Measurements from ENCODE around the gene ALG12. TPM values are rescaled to one million over a fixed set of nuclear protein-coding genes. Genes with fewer than 3 reads are reported as not detected.
A peak's percentile ranks its signal among the peaks of the same experiment; 100 is the strongest.

ALG12 gene
- total RNA-seq, 1 donor from 2014 or later, result 23.2 TPM

- no peak for DNase-seq (ENCODE audit: low spot score)
- peaks cover 7% of the 10 kb centered on the region for H3K4me1 Mint-ChIP-seq (ENCODE audit: unreplicated experiment)
- H3K27ac Mint-ChIP-seq (ENCODE audit: unreplicated experiment), result no peak overlapping the region
- H3K36me3 Mint-ChIP-seq (ENCODE audit: low read depth, unreplicated experiment), result peaks cover 36% of the 10 kb centered on the region
- H3K4me3 Mint-ChIP-seq (ENCODE audit: unreplicated experiment), result no peak overlapping the region
- H3K9me3 Mint-ChIP-seq (ENCODE audit: unreplicated experiment), result no peaks in the 10 kb centered on the region
- peaks cover 4% of the 10 kb centered on the region for H3K27me3 Mint-ChIP-seq (ENCODE audit: unreplicated experiment)
- TF ChIP-seq, protein P1, sequence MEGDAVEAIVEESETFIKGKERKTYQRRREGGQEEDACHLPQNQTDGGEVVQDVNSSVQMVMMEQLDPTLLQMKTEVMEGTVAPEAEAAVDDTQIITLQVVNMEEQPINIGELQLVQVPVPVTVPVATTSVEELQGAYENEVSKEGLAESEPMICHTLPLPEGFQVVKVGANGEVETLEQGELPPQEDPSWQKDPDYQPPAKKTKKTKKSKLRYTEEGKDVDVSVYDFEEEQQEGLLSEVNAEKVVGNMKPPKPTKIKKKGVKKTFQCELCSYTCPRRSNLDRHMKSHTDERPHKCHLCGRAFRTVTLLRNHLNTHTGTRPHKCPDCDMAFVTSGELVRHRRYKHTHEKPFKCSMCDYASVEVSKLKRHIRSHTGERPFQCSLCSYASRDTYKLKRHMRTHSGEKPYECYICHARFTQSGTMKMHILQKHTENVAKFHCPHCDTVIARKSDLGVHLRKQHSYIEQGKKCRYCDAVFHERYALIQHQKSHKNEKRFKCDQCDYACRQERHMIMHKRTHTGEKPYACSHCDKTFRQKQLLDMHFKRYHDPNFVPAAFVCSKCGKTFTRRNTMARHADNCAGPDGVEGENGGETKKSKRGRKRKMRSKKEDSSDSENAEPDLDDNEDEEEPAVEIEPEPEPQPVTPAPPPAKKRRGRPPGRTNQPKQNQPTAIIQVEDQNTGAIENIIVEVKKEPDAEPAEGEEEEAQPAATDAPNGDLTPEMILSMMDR (IDR thresholded peaks at IDR 0.05; ENCODE audit: unreplicated experiment), result no peak
These were observed 38.4 kb downstream of the ALG12 start for GRCh38 chr22:49879871-49880270.

- Mint-ChIP-seq H3K4me1 (ENCODE audit: unreplicated experiment) (peaks cover 7% of the 10 kb centered on the region), H3K27me3 (ENCODE audit: unreplicated experiment) (no peaks in the 10 kb centered on the region), H3K4me3 (ENCODE audit: unreplicated experiment) (no peak overlapping the region), H3K36me3 (ENCODE audit: low read depth, unreplicated experiment) (peaks cover 25% of the 10 kb centered on the region), H3K27ac (ENCODE audit: unreplicated experiment) (no peak overlapping the region), H3K9me3 (ENCODE audit: unreplicated experiment) (no peaks in the 10 kb centered on the region)
- TF ChIP-seq, protein P1 (IDR thresholded peaks at IDR 0.05; ENCODE audit: unreplicated experiment), result no peak
- DNase-seq (ENCODE audit: low spot score), result no peak
These were observed 40.0 kb downstream of the ALG12 start for GRCh38 chr22:49878206-49878605.

DNA sequence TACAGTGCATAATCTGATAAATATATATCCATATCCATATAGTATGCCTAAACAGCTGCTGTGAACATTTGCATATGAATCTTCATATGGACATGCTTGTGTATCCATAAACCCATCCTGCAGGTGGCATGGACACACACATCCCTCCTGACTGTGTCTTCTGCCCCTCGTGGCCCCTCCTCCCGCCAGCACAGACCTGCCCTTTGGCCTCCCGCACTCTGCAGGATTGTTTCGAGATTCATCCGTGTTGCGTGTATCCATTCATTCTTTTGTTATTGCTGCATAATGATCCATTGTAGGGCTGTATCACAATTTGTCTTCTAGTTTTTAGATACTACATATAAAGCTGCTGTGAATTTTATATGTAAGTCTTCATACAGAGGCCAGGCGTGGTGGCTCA lies 40.6 kb downstream of the ALG12 start:
- Mint-ChIP-seq H3K9me3 (ENCODE audit: unreplicated experiment) (no peaks in the 10 kb centered on the region), H3K27me3 (ENCODE audit: unreplicated experiment) (no peaks in the 10 kb centered on the region), H3K27ac (ENCODE audit: unreplicated experiment) (no peak overlapping the region), H3K36me3 (ENCODE audit: low read depth, unreplicated experiment) (peaks cover 20% of the 10 kb centered on the region), H3K4me3 (ENCODE audit: unreplicated experiment) (peak overlapping the region; percentile 37), H3K4me1 (ENCODE audit: unreplicated experiment) (peaks cover 7% of the 10 kb centered on the region)
- no peak for DNase-seq (ENCODE audit: low spot score)
- TF ChIP-seq, protein P1 (IDR thresholded peaks at IDR 0.05; ENCODE audit: unreplicated experiment), result no peak

- H3K9me3 Mint-ChIP-seq (ENCODE audit: unreplicated experiment), result no peaks in the 10 kb centered on the region
- no peak overlapping the region for H3K27ac Mint-ChIP-seq (ENCODE audit: unreplicated experiment)
- H3K27me3 Mint-ChIP-seq (ENCODE audit: unreplicated experiment), result peaks cover 1% of the 10 kb centered on the region
- H3K4me3 Mint-ChIP-seq (ENCODE audit: unreplicated experiment), result no peak overlapping the region
- peaks cover 27% of the 10 kb centered on the region for H3K36me3 Mint-ChIP-seq (ENCODE audit: low read depth, unreplicated experiment)
- no peaks in the 10 kb centered on the region for H3K4me1 Mint-ChIP-seq (ENCODE audit: unreplicated experiment)
- TF ChIP-seq, protein P1 (IDR thresholded peaks at IDR 0.05; ENCODE audit: unreplicated experiment), result no peak
- no peak for DNase-seq (ENCODE audit: low spot score)
These were observed 44.9 kb downstream of the ALG12 start for GRCh38 chr22:49873228-49873940.

GRCh38 chr22:49872347-49872746 lies 45.9 kb downstream of the ALG12 start:
- Mint-ChIP-seq H3K9me3 (ENCODE audit: unreplicated experiment) (no peaks in the 10 kb centered on the region), H3K27me3 (ENCODE audit: unreplicated experiment) (peaks cover 1% of the 10 kb centered on the region), H3K4me3 (ENCODE audit: unreplicated experiment) (no peak overlapping the region), H3K4me1 (ENCODE audit: unreplicated experiment) (no peaks in the 10 kb centered on the region), H3K27ac (ENCODE audit: unreplicated experiment) (no peak overlapping the region), H3K36me3 (ENCODE audit: low read depth, unreplicated experiment) (peaks cover 20% of the 10 kb centered on the region)
- TF ChIP-seq, protein P1 (IDR thresholded peaks at IDR 0.05; ENCODE audit: unreplicated experiment), result no peak
- no peak for DNase-seq (ENCODE audit: low spot score)
